GM21717 (cell line): ENCODE measurements around the gene POU2F1.

Source experiments
- ATAC-seq: cut with Tn5 transposase; IDR thresholded peaks from one replicate; pipeline ENCODE4 v1.9.1; 2021; ENCODE audit warnings: mild to moderate bottlenecking, moderate library complexity; ENCODE audit not compliant: unreplicated experiment

POU2F1 gene

DNA sequence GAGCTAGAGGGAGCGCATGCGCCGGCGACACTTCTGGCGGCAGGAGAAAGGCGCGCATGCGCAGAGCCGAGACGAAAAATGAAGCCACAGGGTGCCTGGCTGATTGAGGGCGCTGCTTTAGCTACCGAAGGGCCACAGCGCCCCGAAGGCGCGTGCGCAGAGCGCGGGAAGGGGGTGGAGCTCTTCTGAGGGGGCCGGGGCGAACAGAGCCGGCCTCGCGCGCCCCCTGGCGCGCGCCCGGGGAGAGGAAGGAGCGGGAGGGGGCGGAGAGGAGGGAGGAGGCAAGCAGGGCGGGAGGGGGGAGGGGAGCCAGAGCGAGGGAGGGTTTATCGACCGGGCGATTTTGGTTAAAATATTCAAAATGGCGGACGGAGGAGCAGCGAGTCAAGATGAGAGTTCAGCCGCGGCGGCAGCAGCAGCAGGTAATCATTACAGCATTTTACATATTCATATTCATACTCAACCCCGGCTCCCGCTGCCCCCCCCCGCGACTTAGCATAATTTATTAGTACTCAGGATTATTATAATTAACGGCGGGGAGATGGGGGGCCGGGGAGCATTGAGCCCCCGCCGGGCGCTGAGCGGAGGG is at the start of gene POU2F1:
Gene POU2F1, plus strand, starts transcription at position 350 of the 589 bp plus-strand sequence. Its CDS starts 12 bp downstream, at position 362.
- ATAC-seq = peak; percentile 57

DNA sequence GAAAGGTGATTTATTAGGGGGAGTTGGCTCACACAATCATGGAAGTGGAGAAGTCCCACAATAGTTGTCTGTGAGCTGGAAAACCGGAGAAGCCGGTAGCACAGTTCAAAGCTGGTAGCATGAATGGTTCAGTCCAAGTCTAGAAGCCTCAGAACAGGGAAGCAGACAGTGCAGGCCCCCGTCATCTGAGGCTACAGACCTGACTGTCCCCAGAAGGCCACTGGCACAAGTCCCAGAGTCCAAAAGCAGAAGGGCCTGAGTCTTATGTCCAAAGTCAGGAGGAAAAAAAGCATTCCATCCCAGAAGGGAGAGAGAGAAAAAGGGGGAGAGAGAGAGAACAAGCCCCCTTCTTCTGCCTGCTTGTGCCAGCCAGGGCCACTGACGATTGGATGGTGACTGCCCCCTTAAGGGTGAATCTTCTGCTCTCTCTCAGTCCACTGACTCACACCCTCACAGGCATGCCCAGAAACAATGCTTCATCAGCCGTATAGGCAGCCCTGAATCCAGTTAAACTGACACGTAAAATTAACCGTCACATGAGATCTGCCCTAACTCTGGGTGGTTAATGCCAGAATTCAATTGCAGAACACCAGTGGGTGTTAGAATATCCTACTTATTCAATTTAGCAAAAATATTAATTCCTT is 49.3 kb upstream of the POU2F1 start:
- ATAC-seq = no peak

DNA sequence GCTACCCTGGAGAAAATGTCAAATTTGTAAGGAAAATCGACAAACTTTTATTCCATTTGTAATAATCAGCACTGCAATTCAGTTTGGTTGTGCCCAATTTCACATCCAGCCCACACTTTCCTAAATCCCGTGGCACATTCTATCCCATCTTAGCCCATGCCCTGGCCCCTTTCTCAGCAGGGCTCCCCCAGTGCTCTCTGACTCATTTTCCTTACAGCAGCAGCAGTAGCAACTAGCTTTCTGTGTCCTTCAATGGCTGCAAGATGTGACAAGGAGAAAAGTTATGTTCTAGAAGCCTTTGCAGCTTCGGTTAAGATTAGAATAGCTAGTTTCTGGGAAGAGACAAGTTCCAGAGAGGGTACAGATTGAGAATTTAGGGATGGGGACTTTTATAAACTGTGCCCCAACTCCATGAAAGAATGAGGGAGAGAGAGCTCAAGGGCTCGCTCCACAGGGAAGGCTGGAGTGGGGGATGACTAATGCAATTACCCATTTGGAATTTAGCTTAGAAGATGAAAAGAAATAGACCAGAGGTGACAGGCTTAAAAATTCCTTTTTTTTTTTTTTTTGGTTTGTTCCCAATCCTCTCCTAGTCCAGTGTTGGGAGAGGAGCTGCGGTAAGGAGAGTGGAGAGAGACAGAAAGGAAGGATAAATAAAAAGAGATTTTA is 47.0 kb upstream of the POU2F1 start:
- no peak for ATAC-seq

DNA sequence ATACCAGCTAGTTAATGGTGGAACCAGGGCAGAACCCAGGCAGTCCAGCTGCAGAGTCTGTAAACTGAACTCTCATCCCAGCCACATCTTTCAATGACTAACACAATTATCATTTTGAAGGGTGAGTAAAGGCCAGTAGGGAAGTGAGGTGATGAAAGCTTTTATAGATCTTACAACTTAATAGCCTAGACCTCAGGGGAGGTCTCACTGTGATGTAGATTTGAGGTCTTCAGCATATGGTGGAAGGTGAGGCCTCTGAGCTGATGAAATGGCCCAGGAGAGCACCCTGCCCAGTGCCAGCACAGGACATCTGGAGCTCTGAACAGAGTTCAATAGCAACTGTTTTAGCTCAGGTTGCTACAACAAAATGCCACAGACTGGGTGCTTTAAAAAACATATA is 44.8 kb upstream of the POU2F1 start:
- no peak for ATAC-seq

DNA sequence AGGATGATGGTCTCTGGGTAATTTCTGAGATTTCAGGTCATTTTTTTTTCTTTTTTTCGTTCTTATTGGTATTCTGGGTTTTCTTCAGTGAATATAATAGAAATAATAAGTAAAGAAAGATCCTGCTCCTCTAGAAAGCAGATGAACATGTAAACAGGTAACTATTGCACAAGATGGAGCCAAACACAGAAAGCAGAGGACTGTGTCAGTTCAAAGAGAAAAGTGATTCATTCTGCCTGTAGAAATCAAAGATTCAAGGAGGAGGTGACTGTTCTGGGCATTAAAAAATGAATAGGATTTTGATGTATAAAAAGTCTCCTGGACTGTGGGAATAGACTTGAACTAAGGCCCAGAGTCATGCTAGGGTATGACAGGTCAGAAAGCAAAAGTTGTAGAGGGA is 41.9 kb upstream of the POU2F1 start:
- ATAC-seq = no peak

DNA sequence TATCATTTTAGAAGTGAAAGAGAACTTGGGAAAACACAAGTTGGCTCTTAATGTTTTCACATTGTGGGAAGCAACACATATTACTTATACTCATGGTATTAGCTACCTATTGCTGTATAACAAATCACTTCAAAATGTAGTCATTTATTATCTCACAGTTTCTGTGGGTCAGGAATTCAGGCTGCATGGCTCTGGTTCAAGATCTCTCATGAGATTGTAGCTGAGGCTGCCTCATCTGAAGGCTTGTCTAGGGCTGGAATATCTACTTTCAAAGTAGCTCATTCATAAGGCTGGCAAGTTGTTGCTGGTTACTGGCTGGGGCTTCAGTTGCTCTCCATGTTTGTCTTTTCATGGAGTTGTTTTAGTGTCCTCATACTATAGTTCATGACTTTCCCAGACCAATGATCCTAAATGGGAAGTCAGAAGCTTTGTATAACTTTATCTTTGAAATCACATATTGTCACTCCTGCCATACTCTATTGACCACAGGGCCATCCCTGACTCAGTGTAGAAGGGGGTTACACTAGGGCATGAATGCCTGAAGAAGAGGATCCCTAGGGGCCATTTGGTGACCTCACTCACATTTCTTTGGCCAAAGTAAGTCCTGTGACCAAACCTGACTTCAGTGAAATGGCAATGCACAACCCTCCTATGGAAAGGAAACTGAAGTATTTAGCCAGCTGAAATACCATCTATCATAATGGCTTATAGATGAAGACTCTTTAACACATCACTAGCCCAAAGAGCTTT is 37.9 kb upstream of the POU2F1 start:
- ATAC-seq = no peak

DNA sequence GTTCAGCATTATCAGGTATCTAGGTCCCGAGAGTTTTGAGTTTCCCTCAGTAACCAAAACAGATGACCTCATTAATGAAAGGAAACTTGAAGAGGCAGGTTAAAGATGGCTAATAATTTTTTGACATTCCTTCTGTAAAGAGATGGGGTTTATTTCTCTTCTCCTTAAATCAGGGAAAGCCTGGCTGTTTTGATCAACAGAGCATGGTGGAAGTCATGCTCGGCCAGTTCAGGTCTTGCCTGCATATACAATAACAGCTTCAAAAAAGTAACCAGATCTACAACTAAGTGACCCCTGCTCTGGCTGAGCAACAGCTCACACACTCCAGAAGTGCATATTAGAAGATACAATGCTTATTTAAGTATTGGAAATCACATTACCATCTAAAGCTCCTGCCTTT is 36.6 kb upstream of the POU2F1 start:
- ATAC-seq = no peak

DNA sequence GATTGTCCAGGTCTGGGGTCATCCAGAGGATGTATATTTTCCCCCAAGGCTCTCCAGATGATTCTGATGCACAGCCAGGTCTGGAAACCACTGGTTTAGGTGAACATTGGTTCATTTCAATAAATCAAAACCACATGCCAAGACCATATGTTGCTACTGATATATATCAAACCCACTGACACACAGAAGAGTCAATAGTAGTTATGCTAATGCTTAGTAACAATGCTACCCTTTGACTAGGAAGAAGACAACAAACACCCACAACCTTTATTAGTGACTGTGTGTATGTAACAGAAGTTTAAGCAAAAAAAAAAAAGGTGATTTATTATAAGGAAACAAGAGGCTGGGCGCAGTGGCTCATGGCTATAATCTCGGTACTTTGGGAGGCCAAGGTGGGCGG is 35.6 kb upstream of the POU2F1 start:
- ATAC-seq = no peak

DNA sequence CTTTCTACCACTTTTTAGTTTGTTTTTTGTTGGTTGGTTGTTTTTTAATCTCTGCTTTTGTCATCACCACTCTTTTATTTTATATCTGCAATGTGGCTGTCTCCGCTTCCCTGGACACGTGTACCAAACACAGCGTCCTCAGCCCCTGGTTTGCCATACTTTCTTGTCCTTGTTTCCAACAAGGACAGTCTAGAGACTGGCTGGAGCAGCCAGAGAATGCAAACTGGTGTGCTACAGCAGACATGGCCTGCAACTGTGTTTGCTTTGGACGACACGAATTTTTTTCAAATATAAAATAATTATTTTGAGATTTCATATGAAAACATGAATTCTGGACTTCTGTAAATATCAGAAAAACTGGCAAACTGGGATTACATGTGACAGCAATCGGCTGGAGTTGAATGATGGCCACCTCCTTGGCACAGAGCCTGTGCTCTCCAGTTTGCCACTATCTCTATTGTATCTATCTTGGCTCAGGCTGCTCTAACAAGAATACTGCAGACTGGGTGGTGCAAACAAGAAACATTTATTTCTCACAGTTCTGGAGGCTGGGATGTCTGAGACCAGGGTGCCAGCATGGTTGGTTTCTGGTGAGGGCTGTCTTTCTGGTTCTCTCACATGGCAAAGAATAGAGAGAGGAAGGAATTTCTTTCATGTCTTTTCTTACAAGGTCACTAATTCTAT is 34.6 kb upstream of the POU2F1 start:
- no peak for ATAC-seq

DNA sequence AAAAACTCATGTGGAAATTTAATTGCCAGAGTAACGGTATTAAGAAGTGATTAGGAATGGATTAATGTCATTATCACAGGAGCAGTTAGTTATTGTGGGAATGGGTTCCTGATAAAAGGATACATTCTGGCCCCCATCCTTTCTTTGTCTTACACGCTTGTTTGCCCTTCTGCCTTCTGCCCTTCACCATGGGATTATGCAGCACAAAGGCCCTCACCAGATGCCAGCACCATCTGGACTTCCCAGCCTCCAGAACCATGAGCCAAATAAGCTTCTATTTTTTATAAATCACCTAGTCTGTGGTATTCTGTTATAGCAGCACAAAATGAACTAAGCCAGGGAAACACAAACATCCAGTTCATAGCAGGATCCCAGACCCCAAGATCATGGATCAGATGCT is 33.9 kb upstream of the POU2F1 start:
- ATAC-seq = no peak

DNA sequence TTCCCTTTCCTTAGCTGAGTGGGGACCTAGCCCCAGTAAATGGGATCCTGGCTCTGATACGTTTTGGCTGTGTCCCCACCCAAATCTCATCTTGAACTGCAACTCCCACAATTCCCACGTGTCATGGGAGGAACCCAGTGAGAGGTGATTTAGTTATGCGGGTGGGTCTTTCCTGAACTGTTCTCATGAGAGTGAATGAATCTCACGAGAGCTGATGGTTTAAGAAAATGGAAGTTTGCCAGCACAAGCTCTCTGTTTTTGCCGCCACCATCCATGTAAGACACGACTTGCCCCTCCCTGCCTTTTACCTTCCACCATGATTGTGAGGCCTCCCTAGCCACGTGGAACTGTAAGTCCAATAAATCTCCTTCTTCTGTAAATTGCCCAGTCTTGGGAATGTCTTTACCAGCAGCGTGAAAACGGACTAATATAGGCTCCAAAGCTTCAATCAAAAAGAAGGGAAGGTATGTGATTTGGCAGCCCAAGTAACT is 29.9 kb upstream of the POU2F1 start:
- no peak for ATAC-seq

DNA sequence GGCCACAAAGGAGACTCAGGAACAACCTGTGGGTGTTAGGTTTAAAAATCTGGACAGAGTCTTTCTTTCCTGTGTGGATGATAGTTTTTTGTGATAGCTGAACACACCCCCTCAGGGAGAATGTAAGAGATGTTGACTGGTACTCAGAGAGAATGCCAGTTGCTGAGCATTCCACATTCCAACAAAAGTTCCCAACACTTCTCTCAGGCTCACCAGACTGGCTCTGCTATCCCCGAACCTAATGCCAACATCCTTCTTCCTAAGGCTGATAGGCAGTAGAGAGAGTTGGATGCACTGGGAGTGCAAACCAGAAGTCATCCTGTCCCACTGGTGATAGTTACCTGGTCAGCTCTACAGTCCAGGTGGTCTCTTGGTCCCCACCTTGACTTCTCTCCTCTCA is 28.7 kb upstream of the POU2F1 start:
- ATAC-seq = no peak

DNA sequence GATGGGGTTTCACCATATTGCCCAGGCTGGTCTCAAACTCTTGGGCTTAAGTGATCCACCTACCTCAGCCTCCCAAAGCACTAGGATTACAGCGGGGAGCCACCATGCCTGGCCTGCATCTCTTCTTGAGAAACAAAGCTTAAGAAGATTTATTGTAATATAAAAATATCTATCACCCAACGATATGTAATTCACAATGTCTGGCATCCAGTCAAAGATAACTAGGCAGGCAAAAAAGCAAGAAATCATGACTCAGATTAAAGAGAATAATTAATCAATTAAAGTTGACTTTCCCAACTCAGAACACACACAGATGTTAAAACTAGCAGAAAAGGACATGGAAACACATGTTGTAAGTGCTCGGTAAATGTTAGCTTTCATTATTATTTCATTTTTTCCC is 26.5 kb upstream of the POU2F1 start:
- ATAC-seq = no peak

DNA sequence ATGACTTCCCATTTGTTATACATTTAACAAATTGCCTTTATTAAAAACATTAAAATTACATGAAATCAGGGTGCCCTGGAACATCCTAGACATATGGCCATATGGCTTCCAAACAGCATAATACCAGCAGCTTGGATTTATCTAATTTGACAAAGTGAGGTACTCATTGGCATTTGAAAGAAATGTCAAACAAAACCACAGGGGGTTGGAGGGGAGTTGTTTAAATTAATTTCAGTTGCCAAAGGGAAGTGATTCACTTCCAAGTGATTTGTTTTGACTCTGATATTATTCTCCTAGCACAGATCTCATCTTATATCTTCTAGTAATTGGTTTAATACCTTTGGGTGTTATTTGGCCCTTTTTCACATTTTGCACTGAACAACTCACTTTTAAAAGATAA is 24.5 kb upstream of the POU2F1 start:
- no peak for ATAC-seq

DNA sequence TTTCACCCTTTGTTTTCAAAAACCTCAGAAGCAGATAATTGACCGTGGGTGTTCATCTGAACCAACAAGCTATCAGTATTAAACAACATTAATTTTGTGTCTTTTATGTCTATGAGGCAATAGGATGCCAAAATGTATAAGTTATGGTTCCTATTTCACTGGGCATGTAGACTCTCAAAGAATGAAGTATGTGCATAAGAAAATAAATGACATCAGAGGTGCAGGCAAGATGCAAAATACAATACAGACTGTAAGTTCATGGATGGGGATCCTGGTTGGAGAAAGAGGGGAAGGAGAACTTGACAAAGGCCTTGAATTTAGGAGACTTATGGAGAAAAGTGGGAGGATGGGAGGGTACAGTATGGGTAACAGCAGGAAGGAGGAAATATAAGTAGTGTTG is 23.4 kb upstream of the POU2F1 start:
- ATAC-seq = no peak

DNA sequence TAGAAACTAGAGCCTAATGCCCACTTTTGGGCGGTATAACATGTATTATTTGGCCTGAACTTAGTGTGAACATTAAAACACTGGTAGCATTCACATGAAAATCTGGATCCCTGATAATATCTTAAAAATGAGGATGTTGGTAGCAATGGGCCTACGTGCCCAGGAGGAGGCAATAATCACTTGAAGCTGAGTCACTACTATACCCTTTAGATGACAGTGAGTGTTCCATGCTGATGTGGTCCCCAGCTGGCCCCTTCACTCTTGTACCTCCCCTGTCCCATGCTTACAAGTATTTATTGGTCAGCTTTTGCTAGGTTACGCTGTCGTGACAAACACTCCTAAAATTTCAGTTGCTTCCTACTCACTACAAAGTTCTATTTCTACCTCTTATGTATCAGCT is 23.0 kb upstream of the POU2F1 start:
- ATAC-seq = no peak

DNA sequence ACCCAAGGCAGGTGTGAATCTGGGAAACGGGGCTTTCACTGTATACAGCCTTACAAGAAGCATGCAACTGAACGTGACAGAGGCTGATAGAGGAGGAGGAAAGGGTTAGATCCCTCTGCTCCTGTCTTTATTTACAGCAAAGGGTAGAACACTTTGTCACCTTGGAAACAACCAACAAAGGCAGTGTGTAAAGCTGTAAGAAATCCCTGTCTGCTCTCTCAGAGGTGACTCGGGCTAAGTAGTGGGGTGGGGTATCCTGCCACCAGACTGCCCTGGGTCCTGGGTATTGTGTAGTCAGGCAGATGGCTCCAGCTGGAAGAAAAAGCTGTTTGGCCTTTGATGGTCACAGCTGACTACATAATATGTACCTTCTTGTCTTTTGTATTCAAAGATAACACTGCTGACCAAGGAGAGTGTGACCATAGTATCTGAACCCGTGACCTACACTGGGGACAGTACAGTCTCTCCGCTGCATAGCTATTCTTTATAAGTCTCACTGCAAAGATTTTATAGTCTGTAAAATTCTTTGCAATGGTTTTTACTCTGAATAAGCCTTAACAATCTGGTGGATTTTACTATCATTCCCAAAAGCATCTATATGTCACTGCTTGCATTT is 22.1 kb upstream of the POU2F1 start:
- no peak for ATAC-seq

DNA sequence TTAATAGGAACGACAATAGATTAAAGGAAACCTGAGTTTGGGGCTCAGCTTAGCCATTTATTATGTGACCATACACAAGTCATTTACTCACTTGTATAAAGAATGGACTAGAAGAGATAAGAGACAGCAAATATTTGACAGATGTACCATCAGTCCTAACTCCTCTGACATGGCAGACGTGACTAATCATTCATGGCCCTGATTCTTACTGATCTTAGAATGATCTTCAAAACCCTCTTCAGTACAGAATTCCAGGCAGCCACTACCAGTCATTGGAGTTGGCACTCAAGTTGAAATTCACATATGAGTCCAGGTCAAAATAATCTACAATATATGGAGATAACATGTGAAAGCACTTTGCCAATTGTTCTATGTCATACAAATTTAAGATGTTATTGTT is 21.0 kb upstream of the POU2F1 start:
- no peak for ATAC-seq

DNA sequence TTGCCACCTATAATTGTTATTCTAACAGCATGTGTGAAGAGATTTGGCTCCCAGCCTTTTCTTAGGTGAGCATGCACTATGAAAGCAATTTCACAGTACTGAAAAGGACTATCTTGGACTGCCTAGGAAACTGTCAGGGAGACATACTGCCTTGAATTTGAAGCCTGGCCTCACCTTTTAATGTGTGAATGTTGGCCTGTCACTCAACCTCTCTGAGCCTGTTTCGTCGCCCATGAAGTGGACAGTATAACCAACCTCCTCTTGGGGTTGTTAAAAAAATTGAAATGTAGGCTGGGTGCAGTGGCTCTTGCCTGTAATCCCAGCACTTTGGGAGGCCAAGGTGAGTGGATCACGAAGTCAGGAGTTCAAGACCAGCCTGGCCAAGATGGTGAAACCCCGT is 20.4 kb upstream of the POU2F1 start:
- no peak for ATAC-seq

DNA sequence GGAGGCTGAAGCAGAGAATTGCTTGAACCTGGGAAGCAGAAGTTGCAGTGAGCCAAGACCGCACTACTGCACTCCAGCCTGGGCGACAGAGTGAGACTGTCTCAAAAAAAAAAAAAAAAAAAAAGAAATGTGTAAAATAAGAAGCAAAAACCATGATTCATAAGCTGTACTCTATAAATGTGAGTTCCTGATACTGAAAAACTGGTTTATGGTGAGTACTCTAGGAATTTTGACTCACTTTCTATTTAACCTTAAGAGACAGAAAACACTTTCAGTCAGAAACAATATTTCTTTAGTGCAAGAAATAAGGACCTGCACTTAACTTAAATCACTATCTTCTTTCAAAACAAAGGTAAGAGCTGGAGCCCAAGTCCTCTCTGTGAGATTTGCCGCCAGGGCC is 19.9 kb upstream of the POU2F1 start:
- no peak for ATAC-seq

DNA sequence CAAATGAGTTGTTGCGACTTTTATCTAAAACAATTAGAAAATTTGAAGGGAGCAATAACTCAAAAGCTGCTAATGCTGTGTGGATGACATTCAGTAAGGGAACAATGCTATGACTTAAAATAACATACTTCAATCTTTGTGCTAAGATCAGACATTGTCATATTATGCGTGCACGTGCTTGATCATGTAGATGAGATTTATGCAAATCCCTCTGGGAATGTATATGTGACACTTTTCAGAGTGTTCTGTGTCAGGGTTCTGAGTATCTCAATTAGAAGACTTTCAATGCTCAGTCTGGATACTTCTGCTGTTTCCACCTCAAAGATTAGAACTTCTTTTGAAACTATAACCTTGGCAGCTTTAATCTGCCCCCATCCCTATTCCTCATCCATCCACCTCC is 18.6 kb upstream of the POU2F1 start:
- no peak for ATAC-seq
